Peyer's patch (tissue), 4 donors: Measurements from ENCODE around the gene GNAI3.

Source experiments
- CTCF ChIP-seq, 6 experiments: fragments of 450-650 bp in 4 of 6; fragments of 200-600 bp in 2 of 6; sonication (generic) in 1 of 6; IDR thresholded peaks; one replicate each; pipeline ENCODE4 v1.5.1; 2017 to 2019; ENCODE audit warnings: antibody characterized with exemption in 6 of 6, mild to moderate bottlenecking in 3 of 6, moderate library complexity in 1 of 6
- POLR2A ChIP-seq, 2 donors: fragments of 450-650 bp; IDR thresholded peaks; one replicate each; pipeline ENCODE4 v1.5.1; 2017; ENCODE audit warnings: antibody characterized with exemption in 2 of 2, mild to moderate bottlenecking in 2 of 2, moderate library complexity in 2 of 2

GRCh38 chr1:109644670-109645069, 96.3 kb downstream of the GNAI3 start:
- TF ChIP-seq POLR2A (IDR thresholded peaks at IDR 0.05) (no peak), CTCF (IDR thresholded peaks at IDR 0.05) (no peak)
